Calu3 (cell line): ENCODE measurements around the gene BCR. TPM values are rescaled to one million over a fixed set of nuclear protein-coding genes. Genes with fewer than 3 reads are reported as not detected.
A peak's percentile ranks its signal among the peaks of the same experiment; 100 is the strongest.

Experiments used
- BruUV-seq: library from RNA; stranded (reverse); fragments of 400-500 nt; replicated peaks from 2 replicates; lab custom pipeline; 2021; lab: Mats Ljungman, UMichigan
- CTCF ChIA-PET: fragments of 300-600 bp; sonication (Branson Sonifier 250); formaldehyde crosslinking; loops from one replicate; lab custom pipeline; 2022; ENCODE audit warnings: antibody characterized with exemption; lab: Charles Lee
- DNase-seq: peaks from one replicate; pipeline ENCODE4 v3.0.0; 2022
- H3K27ac Mint-ChIP-seq: one replicate; pipeline ENCODE4 v1.8.0; 2022; ENCODE audit warnings: mixed read lengths; ENCODE audit not compliant: unreplicated experiment
- H3K27me3 Mint-ChIP-seq: one replicate; pipeline ENCODE4 v1.8.0; 2022; ENCODE audit warnings: mixed read lengths; ENCODE audit not compliant: unreplicated experiment
- H3K36me3 Mint-ChIP-seq: one replicate; pipeline ENCODE4 v1.8.0; 2022; ENCODE audit warnings: mild to moderate bottlenecking, moderate library complexity, mixed read lengths; ENCODE audit not compliant: insufficient read depth, unreplicated experiment
- H3K4me1 Mint-ChIP-seq: one replicate; pipeline ENCODE4 v1.8.0; 2022; ENCODE audit warnings: mild to moderate bottlenecking, low read depth, mixed read lengths; ENCODE audit not compliant: unreplicated experiment
- H3K4me3 Mint-ChIP-seq: one replicate; pipeline ENCODE4 v1.8.0; 2022; ENCODE audit warnings: mild to moderate bottlenecking, low read depth, moderate library complexity, mixed read lengths; ENCODE audit not compliant: unreplicated experiment
- H3K9me3 Mint-ChIP-seq: one replicate; pipeline ENCODE4 v1.8.0; 2022; ENCODE audit warnings: low read depth, mixed read lengths; ENCODE audit not compliant: unreplicated experiment
- intact Hi-C: fragments of 100-400 bp; cut with micrococcal nuclease; formaldehyde crosslinking; loops from one replicate; pipeline ENCODE4 v1.10.0; 2022; ENCODE audit not compliant: unreplicated experiment
- total RNA-seq: library from RNA; stranded (reverse); gene quantifications from 2 replicates; pipeline ENCODE4 v1.2.3, GENCODE V29; 2022
- TF ChIP-seq, protein P1 (sequence below): fragments of 200-600 bp; IDR thresholded peaks from one replicate; pipeline ENCODE4 v1.8.0; 2022; ENCODE audit warnings: antibody characterized with exemption; ENCODE audit not compliant: unreplicated experiment

BCR gene
- total RNA-seq, 1 experiment from 2014 or later = 83.6 TPM

DNA sequence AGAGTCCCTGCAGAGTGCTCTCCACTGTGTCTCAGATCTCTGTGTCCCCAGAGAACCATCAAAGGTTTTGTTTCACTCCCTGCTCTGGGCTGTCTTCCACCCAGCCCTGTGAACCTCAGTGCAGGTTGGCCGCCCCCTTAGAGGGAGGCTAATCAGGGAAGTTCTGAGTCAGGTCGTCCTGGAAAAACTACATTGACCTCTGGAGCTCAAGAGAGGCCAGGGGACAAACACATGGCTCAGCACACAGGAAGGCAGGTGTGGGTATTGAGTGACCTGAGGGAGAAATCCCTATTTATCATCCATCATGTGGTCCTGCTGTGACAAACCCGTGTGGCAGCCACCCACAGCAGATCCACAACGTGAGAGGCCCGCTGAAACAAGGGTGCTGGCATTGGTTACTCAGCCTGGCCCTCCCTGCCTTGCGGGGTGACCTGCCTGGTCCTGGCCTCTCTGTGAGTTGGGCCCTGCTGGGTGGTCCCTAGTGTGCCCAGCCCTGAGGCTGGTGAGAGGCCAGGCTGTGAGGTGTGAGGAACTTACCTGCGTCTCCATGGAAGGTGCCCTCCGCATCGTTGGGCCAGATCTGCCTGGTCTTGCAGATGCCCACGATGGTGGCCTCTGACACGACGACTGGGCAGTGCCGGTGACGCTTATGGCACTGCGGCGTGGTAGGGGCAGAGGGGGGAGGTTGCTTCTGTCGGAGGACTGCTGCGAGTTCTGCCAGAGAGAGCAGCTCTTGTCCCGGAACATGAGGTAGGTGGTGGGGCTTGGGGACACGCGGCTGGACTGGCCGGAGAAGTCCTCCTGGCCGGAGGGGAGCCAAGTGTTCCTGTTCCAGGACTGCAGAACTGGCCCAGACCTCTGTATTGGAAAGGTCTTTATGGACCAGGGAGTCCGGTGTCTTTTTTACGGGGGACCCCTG is 669 bp upstream of the BCR start:
- Mint-ChIP-seq H3K27ac (peak overlapping the region; percentile 77), H3K9me3 (no peaks in the 10 kb centered on the region), H3K4me1 (peaks cover 60% of the 10 kb centered on the region), H3K4me3 (peak overlapping the region; percentile 74), H3K27me3 (no peaks in the 10 kb centered on the region), H3K36me3 (peaks cover 65% of the 10 kb centered on the region)
- TSS peak; percentile 63 for BruUV-seq
- intact Hi-C loops = loop anchor here (10.0 kb wide), 1 partner anchor 65 kb away; no protein-coding TSS in a partner anchor
- CTCF ChIA-PET = interaction anchor here (0.6 to 6.0 kb wide), 3 partner anchors 46 to 130 kb away, joined by 4 to 109 read pairs (median 6); no protein-coding TSS in a partner anchor
- TF ChIP-seq, protein P1, sequence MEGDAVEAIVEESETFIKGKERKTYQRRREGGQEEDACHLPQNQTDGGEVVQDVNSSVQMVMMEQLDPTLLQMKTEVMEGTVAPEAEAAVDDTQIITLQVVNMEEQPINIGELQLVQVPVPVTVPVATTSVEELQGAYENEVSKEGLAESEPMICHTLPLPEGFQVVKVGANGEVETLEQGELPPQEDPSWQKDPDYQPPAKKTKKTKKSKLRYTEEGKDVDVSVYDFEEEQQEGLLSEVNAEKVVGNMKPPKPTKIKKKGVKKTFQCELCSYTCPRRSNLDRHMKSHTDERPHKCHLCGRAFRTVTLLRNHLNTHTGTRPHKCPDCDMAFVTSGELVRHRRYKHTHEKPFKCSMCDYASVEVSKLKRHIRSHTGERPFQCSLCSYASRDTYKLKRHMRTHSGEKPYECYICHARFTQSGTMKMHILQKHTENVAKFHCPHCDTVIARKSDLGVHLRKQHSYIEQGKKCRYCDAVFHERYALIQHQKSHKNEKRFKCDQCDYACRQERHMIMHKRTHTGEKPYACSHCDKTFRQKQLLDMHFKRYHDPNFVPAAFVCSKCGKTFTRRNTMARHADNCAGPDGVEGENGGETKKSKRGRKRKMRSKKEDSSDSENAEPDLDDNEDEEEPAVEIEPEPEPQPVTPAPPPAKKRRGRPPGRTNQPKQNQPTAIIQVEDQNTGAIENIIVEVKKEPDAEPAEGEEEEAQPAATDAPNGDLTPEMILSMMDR = no peak
- peak; percentile 24 for DNase-seq

DNA sequence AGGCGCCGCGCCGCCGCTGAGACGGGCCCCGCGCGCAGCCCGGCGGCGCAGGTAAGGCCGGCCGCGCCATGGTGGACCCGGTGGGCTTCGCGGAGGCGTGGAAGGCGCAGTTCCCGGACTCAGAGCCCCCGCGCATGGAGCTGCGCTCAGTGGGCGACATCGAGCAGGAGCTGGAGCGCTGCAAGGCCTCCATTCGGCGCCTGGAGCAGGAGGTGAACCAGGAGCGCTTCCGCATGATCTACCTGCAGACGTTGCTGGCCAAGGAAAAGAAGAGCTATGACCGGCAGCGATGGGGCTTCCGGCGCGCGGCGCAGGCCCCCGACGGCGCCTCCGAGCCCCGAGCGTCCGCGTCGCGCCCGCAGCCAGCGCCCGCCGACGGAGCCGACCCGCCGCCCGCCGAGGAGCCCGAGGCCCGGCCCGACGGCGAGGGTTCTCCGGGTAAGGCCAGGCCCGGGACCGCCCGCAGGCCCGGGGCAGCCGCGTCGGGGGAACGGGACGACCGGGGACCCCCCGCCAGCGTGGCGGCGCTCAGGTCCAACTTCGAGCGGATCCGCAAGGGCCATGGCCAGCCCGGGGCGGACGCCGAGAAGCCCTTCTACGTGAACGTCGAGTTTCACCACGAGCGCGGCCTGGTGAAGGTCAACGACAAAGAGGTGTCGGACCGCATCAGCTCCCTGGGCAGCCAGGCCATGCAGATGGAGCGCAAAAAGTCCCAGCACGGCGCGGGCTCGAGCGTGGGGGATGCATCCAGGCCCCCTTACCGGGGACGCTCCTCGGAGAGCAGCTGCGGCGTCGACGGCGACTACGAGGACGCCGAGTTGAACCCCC is 798 bp downstream of the BCR start:
- CTCF ChIA-PET = interaction anchor here (0.6 to 6.0 kb wide), 7 partner anchors 19 to 205 kb away, joined by 3 to 109 read pairs (median 4); partner anchors contain the start of gene RAB36
- TF ChIP-seq, protein P1 = no peak
- intact Hi-C loops = loop anchor here (10.0 kb wide), 1 partner anchor 64 kb away; no protein-coding TSS in a partner anchor
- Mint-ChIP-seq H3K27me3 (no peaks in the 10 kb centered on the region), H3K4me1 (peaks cover 63% of the 10 kb centered on the region), H3K4me3 (peak overlapping the region; percentile 74), H3K27ac (peak overlapping the region; percentile 88), H3K36me3 (peaks cover 71% of the 10 kb centered on the region), H3K9me3 (no peaks in the 10 kb centered on the region)
- BruUV-seq = no TSS peak
- DNase-seq = peak; percentile 27

DNA sequence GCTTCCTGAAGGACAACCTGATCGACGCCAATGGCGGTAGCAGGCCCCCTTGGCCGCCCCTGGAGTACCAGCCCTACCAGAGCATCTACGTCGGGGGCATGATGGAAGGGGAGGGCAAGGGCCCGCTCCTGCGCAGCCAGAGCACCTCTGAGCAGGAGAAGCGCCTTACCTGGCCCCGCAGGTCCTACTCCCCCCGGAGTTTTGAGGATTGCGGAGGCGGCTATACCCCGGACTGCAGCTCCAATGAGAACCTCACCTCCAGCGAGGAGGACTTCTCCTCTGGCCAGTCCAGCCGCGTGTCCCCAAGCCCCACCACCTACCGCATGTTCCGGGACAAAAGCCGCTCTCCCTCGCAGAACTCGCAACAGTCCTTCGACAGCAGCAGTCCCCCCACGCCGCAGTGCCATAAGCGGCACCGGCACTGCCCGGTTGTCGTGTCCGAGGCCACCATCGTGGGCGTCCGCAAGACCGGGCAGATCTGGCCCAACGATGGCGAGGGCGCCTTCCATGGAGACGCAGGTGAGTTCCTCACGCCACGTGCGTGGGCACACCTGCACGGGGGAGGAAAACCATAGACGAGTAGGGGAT is 1.5 kb downstream of the BCR start:
- intact Hi-C loops = loop anchor here (2.0 to 10.0 kb wide), 2 partner anchors 37 to 63 kb away; no protein-coding TSS in a partner anchor
- H3K27ac Mint-ChIP-seq = peak overlapping the region; percentile 88

More for the DNA sequence above, 1.5 kb downstream of the BCR start:
- peaks cover 72% of the 10 kb centered on the region for H3K36me3 Mint-ChIP-seq
- no peaks in the 10 kb centered on the region for H3K9me3 Mint-ChIP-seq
- TF ChIP-seq, protein P1 = no peak
- H3K4me3 Mint-ChIP-seq = peak overlapping the region; percentile 74
- peaks cover 59% of the 10 kb centered on the region for H3K4me1 Mint-ChIP-seq
- CTCF ChIA-PET = interaction anchor here (1.7 to 6.0 kb wide), 3 partner anchors 100 to 204 kb away, joined by 4 to 109 read pairs (median 21); no protein-coding TSS in a partner anchor
- BruUV-seq = no TSS peak
- no peaks in the 10 kb centered on the region for H3K27me3 Mint-ChIP-seq
- DNase-seq = peak; percentile 13
